ENCODE measurements around the gene P3R3URF.

The P3R3URF gene

DNA sequence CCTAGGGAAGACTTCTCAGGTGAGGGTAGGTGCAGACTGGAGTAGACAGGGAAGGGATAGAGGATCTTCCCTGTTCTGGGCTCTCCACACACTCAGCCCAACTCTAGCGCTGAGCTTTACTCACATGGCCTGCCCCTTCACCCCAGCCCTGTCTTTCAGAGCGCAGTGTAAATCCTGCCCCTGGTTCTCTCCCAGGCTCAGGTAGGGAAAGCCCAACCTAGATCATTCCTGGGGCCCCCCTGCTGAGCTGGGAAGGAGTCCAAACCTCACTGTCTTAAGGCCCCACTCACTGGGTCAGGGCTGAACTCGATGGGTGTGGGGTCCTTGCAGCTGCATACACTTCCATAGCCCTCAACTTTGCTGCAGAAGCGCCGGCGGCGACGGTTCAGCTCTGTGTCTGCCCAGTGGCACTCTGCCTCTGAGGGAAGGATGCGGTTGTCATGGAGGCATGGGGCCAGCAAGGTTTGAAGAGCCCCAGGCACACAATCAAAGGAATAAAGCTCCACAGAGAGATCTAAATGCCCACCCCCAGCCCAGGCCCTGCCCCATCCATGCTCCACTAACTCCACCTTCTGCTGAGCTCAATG lies 17.8 kb upstream of the P3R3URF start:
- DNase-seq (ENCODE audit: low spot score): no peak

DNA sequence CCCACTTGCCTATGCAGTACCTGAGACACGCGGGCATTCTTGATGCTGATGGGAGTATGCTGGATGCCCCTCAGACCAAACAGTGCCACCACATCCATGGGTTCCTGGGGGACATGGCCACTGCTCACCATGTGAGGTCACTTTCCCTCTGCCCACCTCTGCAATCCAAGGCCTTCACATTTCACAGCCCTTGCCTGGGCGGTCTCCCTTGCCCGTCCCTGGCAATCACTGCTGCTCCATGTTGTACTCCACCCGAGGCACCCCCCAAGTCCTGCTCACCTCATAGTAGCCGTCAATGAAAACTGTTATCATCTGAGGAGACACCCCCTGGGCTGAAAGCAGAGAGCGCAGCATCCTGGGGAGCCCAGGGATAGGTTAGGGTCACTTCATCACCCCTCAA lies 17.0 kb upstream of the P3R3URF start:
- no peak for DNase-seq (ENCODE audit: low spot score)

DNA sequence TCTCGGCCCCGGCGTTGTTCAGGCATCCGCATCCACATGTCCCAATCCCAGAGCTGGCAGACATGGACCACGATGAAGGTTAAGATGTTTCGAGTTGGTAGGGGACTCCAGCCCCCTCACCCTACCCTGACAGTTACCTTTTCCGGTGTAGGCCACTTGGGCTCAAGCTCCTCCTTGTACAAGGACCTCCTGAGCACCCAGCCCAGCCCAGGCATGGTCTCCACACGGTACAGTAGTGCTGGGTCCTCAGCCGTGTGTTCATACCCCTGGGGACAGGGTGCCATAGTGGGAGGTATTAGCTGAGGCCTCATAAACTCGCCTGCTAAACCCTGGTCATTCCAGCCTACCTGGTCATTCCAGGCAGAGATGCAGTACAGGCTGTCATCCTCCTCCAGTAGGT lies 15.9 kb upstream of the P3R3URF start:
- no peak for DNase-seq (ENCODE audit: low spot score)

DNA sequence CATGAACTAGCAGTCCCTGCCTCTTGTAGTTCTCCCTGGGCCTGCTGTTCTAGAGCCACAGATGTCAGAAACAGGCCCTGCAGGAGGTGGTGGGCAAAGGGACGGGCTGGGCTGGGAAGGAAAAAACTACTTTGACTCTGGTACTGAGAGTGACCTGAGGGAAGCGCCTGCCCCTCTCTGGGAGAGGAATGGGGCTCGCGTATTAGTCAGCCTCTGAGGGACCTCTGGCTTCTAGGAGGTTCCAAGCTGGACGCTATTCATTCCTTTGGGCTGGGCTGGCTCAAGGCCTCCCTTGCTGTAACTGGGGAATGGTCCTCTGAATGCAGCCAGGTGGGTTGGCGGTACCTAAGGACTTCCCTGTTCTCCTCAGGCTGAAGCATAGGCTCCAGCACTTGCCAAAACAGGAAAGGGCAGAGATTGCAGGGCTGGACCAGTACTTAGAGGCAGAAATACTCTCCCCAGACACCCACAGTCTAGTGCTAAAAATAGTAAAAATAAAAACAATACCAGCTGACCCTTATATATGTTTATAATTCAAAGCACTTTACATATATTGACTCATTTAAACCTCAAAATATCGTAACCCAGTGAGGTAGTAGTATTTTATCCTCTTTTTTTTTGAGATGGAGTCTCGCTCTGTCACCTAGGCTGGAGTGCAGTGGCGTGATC lies 14.9 kb upstream of the P3R3URF start:
- DNase-seq (ENCODE audit: low spot score): no peak

DNA sequence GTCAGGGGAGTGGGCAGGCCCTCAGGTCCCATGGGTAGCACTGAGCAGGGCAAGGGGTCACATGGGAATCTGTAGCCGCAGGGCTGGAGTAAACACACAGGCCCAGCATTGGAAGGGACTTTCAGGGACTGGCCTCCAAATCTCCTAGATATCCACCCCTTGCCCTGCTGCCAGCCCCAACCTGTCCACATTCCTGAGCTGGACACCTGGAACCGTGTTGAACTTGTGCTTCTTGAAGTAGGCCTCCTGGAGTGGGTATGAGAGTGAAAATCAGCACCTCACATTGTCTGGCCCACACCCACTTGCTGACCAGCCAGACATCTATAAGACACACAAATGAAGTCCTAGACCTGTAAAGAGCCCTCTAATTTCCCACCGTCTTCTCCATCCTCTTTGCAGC lies 14.3 kb upstream of the P3R3URF start:
- no peak for DNase-seq (ENCODE audit: low spot score)

DNA sequence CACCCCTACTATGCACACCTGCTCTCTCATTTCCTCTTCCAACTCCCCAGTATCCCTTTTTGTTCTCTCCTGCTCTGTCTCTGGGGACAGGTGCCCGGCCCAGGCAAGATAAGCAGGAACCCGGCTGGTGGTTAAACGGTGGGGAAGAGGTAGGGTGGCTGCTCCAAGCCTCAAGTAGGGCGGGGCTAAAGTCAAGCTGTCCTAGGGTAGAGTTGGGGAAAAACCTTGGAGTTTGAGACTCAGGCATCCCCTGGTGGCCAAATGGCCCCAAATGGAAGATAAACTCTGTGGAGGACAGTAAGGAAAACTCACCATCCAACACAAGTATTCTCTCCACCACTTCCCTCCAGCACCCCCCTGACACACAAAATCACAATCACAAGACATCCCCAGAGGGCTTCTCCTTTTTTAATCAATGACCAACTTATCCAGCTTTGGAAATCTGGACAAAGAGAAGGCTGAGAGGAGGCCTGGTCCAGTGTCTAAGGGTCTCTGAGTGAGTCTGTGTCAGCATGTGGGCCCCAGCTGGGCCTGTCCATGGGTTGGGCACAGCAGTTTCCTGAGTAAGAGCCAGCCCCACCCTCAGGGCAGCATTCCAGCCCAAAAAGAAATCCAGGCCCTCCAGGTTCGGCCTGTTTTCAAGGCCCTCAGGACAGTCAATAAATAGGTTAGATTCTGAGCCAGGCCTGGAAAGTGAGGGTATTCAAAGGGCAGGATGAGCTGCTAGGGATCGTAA lies 12.2 kb upstream of the P3R3URF start:
- DNase-seq (ENCODE audit: low spot score): no peak

DNA sequence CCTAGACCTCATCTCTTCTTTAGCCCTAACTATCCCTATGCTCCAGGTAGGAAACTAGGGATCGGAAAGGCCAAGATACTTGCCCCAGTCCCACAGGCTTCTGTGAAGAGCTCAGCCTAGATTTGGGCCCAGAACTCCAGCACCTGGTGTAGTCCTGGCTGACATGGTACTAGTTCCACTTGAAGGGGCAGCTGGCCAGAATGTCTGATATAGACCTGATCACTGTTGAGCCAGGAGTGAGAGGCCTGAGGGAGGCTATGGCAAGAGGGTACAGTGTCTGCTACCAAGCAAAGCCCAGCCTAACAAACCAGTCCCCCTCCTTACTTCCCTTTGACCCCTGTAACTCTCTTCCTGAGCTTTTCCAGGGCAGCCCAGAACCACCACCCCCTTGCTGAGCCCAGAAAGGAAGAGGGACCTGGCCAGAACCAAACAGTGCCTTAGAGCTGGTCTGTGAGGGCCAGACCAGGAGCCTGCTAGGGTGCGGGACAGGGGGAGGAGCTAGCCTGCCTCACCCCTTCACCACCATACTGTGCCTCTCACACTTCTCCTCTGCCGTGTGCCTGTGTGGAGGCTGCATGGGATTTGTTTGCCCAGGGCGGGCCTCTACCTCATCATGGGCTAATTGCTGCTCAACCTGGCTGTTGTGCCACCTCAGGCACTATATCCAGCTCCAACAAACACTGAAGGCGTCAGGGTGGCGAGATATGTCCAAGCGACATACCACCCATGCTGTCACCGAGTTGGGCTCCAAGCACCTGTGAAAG lies 11.0 kb upstream of the P3R3URF start:
- DNase-seq (ENCODE audit: low spot score): no peak

DNA sequence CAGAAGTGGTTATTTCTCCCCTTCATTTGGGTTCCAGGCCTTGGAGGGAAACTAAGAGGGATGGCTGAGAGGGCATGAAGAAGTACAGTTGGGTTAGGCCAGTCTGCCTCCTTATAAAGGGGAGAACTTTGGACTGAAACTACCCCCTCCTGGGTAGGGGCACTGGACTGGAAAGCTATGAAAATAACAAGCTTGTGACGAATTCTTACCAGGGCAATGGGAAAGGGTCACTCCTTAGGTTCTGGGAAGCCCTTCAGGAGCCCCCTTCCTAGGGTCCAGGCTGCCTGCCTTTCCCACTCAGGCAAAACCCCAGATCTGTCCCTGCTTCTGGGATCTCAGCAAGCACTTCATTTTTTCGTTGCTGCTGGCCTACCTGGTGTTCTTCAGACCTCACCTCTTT lies 9.8 kb upstream of the P3R3URF start:
- DNase-seq (ENCODE audit: low spot score): no peak

DNA sequence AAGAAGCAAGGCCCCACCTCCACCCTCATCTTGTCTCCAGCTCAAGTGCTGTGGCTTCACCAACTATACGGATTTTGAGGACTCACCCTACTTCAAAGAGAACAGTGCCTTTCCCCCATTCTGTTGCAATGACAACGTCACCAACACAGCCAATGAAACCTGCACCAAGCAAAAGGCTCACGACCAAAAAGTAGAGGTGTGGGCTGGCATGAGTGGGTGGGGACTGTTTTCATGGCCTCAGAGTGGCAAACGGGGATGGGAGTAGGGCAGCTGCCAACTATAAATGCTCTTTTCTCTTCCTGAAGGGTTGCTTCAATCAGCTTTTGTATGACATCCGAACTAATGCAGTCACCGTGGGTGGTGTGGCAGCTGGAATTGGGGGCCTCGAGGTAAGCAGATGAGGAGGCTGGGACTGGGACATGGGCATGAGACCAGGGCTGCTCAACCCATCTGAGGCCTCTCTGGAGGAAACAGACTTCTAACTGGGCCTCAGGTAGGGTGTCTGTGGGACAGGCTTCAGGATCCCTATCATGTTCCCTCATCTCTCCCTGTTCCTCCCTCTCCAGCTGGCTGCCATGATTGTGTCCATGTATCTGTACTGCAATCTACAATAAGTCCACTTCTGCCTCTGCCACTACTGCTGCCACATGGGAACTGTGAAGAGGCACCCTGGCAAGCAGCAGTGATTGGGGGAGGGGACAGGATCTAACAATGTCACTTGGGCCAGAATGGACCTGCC lies 8.8 kb upstream of the P3R3URF start:
- no peak for DNase-seq (ENCODE audit: low spot score)

DNA sequence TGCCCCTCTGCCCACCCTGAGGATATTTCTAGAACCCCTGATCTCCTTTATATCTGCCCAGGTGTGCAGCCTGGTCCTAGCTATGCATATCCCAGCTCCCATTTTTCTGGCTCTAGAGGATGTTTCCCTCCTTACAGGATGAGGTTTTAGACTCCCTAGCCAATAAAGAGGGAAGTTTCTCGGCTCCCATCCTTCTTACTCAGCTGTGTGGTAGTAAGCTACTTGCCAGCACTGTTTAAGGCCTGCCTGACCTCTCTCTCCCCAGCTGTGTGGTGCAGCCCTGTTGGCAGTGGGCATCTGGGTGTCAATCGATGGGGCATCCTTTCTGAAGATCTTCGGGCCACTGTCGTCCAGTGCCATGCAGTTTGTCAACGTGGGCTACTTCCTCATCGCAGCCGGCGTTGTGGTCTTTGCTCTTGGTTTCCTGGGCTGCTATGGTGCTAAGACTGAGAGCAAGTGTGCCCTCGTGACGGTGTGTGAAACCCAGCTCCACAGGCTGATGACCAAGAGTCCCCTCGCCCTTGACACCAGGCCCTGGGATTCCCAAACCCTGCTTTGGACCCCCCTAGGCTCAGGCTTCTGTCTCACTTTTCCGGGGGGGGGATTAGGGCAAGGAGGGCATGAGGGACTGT lies 7.8 kb upstream of the P3R3URF start:
- DNase-seq (ENCODE audit: low spot score): no peak

DNA sequence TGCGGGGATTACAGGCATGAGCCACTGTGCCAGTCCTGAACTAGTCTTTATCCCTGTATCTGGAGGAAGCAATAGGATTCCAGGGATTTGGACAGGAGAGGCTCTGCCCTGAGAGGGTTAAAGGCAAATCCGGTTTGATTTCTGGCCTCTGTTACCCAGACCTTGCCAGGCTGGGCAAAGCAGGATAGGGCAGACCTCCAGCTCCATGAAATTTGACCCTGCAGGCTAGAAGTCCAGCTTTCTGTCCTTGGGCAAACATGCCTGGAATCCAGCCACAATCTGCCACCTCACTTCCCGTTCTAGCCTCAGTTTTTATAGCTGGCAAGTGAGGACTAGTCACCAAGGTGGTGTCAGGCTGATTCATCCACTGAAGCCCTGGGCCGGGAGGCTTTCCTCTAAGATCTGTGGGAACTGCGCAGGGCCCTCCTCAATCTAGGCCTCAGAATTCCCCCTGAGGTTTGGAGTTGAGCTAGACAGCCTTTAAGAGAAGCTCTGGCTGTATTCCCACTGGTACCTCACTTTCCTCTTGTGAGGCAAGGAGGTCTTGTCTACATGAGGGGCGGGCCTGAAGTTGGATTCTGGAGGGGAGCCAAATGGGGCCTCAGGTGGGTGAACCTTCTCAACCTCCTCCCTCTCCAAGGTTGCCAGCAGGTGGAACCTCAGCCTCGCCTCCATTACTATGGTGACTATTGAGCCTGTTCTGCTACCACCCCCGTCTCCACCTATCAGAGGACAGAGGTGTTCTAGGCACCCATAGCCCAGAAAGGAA lies 7.0 kb upstream of the P3R3URF start:
- DNase-seq (ENCODE audit: low spot score): no peak

DNA sequence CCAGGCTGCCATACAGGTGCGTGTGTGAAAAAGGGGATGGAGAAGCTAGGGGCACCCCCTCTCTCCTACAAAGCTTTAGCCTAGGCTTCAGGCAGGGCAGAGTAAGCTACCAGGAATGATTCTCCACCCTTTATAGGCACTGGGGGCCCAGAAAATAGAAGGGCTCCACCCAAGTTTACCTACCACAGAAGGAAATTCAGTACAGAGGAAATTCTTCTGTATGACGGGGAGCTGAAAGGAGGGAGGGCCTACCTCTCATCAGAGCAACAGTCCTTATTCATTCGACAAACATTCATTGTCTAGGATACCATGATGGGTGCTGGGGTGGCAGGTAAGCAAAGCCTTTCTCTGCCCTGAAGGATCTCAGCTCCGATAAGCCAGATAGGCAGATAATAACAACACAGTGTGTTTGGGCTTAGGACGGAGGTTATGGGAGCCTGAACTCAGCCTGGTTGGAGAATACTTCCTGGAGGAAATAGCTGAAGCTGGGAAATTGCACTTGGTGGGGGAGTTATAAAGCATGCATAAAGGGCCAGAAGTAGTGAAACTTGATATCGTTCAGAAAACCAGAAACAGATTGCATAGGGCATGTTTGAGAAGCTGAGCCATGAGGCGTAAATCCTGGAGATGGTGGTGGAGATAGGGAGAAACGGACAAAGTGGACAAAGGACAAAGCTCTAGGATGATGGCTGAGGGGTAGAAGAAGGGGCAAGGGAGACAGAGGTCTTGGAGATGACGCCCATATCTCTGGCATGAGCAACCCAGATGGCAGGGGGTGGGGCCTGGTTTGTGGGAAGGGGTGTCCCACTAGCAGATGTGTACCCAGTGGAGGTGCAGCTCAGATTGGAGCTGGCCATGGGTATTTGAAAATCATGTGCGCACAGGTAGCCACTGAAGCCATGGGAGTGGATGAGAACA lies 5.3 kb upstream of the P3R3URF start:
- DNase-seq (ENCODE audit: low spot score): no peak

DNA sequence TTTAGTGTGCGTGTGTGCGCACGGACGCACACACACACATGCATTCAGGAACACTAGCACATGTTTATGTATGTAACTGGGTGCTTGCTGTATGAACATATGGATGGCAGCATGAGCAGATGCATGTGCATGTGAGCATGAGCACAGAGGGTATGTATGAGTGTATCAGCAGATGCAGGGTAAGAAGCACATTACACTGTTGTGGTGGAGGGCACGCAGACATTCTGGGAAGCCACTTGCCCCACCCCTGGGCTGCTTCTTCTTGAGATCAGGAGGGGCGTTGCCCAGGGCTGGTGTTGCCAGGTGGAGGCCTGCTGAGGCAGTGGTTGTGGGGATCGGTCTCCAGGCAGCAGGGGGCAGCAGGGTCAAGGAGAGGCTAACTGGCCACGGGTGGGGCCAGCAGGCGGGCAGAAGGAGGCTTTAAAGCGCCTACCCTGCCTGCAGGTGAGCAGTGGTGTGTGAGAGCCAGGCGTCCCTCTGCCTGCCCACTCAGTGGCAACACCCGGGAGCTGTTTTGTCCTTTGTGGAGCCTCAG lies 3.9 kb upstream of the P3R3URF start:
- DNase-seq (ENCODE audit: low spot score): peak; percentile 22

DNA sequence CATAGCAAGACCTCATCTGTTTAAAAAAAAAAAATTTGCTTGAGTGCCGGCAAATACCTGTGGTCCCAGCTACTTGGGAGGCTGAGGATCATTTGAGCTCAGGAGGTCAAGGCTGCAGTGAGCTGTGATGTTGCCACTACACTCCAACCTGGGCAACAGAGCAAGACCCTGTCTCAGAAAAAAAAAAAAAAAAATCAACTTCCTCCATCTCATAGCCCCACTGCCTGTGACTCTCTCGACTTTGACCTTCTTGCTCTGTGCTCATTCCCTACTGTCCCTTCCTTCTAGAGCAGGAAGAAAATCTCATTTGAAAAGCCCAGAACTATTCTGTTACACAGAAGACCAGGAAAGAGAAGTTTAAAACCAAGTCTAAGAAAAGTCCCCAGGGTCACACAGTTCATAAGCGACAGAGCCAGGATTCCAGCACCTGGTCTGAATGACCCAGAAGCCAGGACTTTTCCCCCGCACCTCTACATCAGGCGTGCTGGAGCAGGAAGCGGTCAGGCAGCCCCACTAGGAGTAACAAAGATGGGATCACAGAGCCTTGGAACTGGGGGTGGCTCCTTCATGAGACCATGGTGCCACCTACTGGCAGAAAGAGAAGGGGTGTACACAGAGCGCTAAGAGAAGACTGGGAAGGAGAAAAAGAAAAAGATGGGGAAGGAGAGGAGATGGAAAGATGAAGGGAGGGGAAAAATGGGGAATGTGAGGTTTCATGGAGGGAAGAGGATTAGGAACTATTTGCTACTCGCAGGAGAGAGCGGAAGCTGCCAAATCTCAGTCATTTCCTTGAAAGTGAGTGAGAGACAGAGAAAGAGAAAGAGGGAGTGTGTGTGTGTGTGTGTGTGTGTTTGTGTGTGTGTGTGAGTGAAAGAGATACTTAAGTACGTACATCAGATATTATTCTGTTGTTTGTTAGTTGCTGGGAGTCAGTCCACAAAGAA lies 3.1 kb upstream of the P3R3URF start:
- DNase-seq (ENCODE audit: low spot score): peak; percentile 79

DNA sequence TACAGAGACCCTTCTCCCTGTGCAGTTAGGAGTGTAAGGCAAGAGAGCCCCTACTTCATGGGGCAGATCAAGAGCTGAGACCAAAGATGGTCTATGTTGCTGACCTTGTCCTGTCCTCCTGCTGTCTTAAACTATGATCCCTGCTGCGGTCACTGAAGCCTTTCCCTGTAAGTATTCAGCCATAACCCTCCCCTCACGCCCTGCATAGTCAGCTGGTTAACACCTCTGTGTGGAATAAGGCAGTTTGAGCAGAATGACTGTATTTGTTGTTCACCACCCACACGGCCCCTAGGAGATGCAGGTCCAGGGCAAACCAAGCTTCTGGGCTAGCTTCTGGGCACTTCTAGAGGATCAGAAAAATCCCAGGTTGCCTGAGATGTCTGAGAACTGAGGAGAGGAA lies 1.0 kb downstream of the P3R3URF start:
- no peak for DNase-seq (ENCODE audit: low spot score)

DNA sequence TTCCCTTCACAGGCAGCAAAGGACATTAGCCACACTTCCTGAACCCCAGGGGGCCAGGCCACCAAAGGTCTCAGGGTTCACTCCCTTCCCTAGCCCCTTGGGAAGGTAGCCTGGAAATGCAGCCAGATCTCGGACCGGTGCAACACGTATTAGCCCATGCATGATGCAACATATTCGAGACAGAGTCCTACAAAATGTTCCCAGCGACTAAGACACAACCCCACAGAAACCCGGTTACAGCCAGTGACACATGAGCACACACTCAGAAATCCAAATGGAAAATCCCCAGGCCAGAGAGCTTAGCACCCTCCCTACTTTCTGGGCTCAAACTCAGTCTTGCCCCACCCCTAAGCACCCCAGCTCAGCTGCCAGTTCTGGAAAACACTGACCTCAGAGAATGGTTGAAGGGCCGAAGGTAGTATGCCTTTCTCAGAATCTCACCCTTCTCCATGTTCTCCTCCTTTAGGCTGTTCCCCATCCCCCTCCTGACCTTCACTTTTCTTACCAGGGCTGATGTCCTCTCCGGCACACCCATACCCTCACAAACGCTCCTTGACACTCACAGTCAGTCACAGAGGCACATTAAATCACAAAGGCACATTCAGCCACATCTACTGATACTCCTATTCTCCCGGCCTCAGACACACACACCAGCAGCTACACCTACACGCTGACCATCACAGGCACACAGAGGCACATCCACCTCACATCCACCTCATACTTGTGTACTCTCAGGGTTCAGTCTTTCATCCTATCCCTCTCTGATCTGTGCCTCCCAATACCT lies 1.6 kb downstream of the P3R3URF start, which contains the start of gene TSPAN1:
Gene TSPAN1, plus strand, starts transcription at position 640 of the 784 bp plus-strand sequence. CDS start 6,021 bp downstream, outside the sequence.
- DNase-seq (ENCODE audit: low spot score): no peak

DNA sequence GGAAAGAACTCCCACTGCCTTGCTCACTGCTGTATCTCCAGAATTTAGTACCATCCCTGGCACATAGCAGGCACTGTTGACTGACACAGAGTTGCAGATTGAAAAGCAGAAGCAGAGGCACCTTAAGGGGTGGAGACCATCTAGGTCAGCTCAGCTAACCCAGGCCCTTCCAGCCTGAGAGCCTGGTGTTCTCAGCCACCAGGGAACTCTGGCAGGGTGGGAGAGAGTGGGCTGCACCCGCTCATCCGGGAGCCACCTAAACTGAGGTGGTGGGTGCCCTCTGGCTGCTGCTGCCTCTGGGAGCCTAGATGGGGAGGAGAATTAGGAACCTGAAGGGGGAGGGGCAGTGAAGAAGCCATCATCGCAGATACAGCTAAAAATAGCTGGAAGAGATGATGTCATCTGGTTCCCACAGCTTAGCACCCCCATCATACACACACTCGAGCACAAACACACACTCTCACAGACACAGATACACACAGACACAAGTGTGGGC lies 2.9 kb downstream of the P3R3URF start:
- no peak for DNase-seq (ENCODE audit: low spot score)

All from hematopoietic multipotent progenitor cell treated with erythropoietin and hydrocortisone succinate and interleukin-3 and kit ligand, for 15 days (in vitro differentiated cells).